Uterus (tissue), 2 donors: ENCODE measurements around the gene GPR171.

ENCODE experiments used
- POLR2A ChIP-seq, 2 donors: fragments of 450-650 bp; IDR thresholded peaks; one replicate each; pipeline ENCODE4 v1.6.1; 2016; ENCODE audit warnings: antibody characterized with exemption in 2 of 2, mild to moderate bottlenecking in 1 of 2, moderate library complexity in 1 of 2
- TF ChIP-seq, protein P1 (sequence below), 4 experiments: fragments of 200-600 bp in 2 of 4; fragments of 450-650 bp in 2 of 4; sonication (generic) in 2 of 4; IDR thresholded peaks; one replicate each; pipeline ENCODE4 v1.5.1; 2016 to 2019; ENCODE audit warnings: antibody characterized with exemption in 4 of 4, mild to moderate bottlenecking in 2 of 4, moderate library complexity in 1 of 4

- no peak for TF ChIP-seq POLR2A (IDR thresholded peaks at IDR 0.05)
- TF ChIP-seq, protein P1, sequence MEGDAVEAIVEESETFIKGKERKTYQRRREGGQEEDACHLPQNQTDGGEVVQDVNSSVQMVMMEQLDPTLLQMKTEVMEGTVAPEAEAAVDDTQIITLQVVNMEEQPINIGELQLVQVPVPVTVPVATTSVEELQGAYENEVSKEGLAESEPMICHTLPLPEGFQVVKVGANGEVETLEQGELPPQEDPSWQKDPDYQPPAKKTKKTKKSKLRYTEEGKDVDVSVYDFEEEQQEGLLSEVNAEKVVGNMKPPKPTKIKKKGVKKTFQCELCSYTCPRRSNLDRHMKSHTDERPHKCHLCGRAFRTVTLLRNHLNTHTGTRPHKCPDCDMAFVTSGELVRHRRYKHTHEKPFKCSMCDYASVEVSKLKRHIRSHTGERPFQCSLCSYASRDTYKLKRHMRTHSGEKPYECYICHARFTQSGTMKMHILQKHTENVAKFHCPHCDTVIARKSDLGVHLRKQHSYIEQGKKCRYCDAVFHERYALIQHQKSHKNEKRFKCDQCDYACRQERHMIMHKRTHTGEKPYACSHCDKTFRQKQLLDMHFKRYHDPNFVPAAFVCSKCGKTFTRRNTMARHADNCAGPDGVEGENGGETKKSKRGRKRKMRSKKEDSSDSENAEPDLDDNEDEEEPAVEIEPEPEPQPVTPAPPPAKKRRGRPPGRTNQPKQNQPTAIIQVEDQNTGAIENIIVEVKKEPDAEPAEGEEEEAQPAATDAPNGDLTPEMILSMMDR (IDR thresholded peaks at IDR 0.05): no peak
Observed at GRCh38 chr3:151230646-151231045, 27.6 kb upstream of the GPR171 start.
